Esophagus muscularis mucosa (tissue), 4 donors: ENCODE data around the gene GAS7. TPM values are rescaled to one million over a fixed set of nuclear protein-coding genes. Genes with fewer than 3 reads are reported as not detected.

Experiments used
- DNase-seq: peaks from one replicate; pipeline ENCODE4 v3.0.0-alpha.2; 2017; ENCODE audit errors: extremely low spot score
- H3K27ac ChIP-seq, 4 donors: fragments of 200-600 bp; sonication (generic); replicated peaks in 1 of 4; 1 replicate in 3 of 4; 2 replicates in 1 of 4; pipeline ENCODE4 v1.5.1; 2016 to 2019; ENCODE audit warnings: mild to moderate bottlenecking in 1 of 4
- H3K27me3 ChIP-seq, 4 donors: fragments of 200-600 bp; sonication (generic); one replicate each; pipeline versions ENCODE4 v1.5.1 to v1.6.0; 2016 to 2019
- H3K36me3 ChIP-seq, 4 donors: fragments of 200-600 bp; sonication (generic); one replicate each; pipeline ENCODE4 v1.5.1; 2016 to 2019
- H3K4me1 ChIP-seq, 4 donors: fragments of 200-600 bp; sonication (generic); one replicate each; pipeline ENCODE4 v1.5.1; 2016 to 2019
- H3K4me3 ChIP-seq, 4 donors: fragments of 200-600 bp; sonication (generic); 1 replicate in 2 of 4; 2 replicates in 2 of 4; pipeline ENCODE4 v1.5.1; 2016 to 2019; ENCODE audit warnings: mild to moderate bottlenecking in 4 of 4, moderate library complexity in 1 of 4
- H3K9me3 ChIP-seq, 4 donors: fragments of 200-600 bp; sonication (generic); 1 replicate in 3 of 4; 2 replicates in 1 of 4; pipeline ENCODE4 v1.5.1; 2016 to 2019
- CTCF ChIP-seq, 3 experiments: fragments of 200-600 bp in 2 of 3; fragments of 450-650 bp in 1 of 3; sonication (generic) in 2 of 3; IDR thresholded peaks; one replicate each; pipeline ENCODE4 v1.5.1; 2017 to 2019; ENCODE audit warnings: antibody characterized with exemption in 3 of 3, mild to moderate bottlenecking in 2 of 3, moderate library complexity in 1 of 3
- EP300 ChIP-seq: sonication (generic); formaldehyde crosslinking; IDR thresholded peaks from one replicate; pipeline ENCODE4 v1.6.1; 2017; ENCODE audit warnings: antibody characterized with exemption
- POLR2A ChIP-seq: fragments of 450-650 bp; IDR thresholded peaks from one replicate; pipeline ENCODE4 v1.6.1; 2017; ENCODE audit warnings: antibody characterized with exemption, moderate library complexity, mild to moderate bottlenecking, low read depth
- POLR2AphosphoS5 ChIP-seq, 2 donors: sonication (generic); formaldehyde crosslinking; IDR thresholded peaks; one replicate each; pipeline ENCODE4 v1.6.1; 2017; ENCODE audit warnings: antibody characterized with exemption in 2 of 2
- WGBS: methylation state at CpG from one replicate; pipeline ENCODE4 v1.1.5; 2018; 5-methylcytosine and 5-hydroxymethylcytosine counted together
- intact Hi-C: fragments of 100-400 bp; cut with DNase I; formaldehyde crosslinking; loops from one replicate; pipeline ENCODE4 v1.15.1; 2023
- total RNA-seq, 4 donors: library from RNA; depleted of rRNA; stranded (reverse); fragments of >200 nt; gene quantifications; one replicate each; pipeline versions ENCODE4 v1.1.0 to v1.2.1, GENCODE V29; 2016

Gene GAS7
- total RNA-seq, 4 donors from 2014 or later: 77.3 to 124 (median 86.7) TPM

GRCh38 chr17:9890124-9890523 lies 308.3 kb downstream of the GAS7 start:
- H3K27me3 ChIP-seq: no peaks in the 10 kb centered on the region
- H3K4me3 ChIP-seq: no peak overlapping the region
- no peaks in the 10 kb centered on the region for H3K4me1 ChIP-seq
- peaks cover 0 to 13% (median 3%) of the 10 kb centered on the region in 4 donors for H3K9me3 ChIP-seq
- DNase-seq: no peak
- 51% methylated on average over 2 of the region's 2 CpGs for WGBS
- no peaks in the 10 kb centered on the region for H3K36me3 ChIP-seq
- H3K27ac ChIP-seq: no peak overlapping the region
- TF ChIP-seq POLR2AphosphoS5 (IDR thresholded peaks at IDR 0.05) (no peak), CTCF (IDR thresholded peaks at IDR 0.05) (peak; percentile 42 to 63 (median 47))
- intact Hi-C loops: loop anchor here (10.0 kb wide), 1 partner anchor 155 kb away; no protein-coding TSS in a partner anchor

DNA sequence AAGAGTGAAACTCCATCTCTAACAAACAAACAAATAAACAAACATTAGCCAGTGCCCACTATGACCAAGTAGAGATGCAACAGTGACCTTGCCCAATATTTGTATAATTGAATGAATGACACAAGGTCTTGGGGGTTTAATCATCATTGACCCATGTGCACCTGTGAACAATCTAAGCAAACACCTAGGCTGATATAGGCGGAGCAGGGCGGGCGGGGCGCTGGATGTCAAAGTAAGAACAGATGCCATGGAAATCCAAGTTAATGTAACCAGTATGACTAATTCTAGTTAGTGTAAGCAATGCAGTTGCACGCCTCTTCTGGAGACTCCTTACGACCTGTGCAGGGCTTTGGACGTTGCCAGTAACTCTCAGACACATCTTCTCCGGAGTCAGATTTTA lies 310.9 kb downstream of the GAS7 start:
- no peaks in the 10 kb centered on the region for H3K27me3 ChIP-seq
- H3K4me3 ChIP-seq: no peak overlapping the region
- peaks cover 0 to 17% (median 11%) of the 10 kb centered on the region in 4 donors for H3K9me3 ChIP-seq
- intact Hi-C loops: no loop called here
- no peak for TF ChIP-seq POLR2A
- no peaks in the 10 kb centered on the region for H3K4me1 ChIP-seq
- DNase-seq: no peak
- no peak overlapping the region for H3K27ac ChIP-seq
- H3K36me3 ChIP-seq: no peaks in the 10 kb centered on the region
- 85% methylated on average over 8 of the region's 8 CpGs for WGBS

GRCh38 chr17:9886141-9886930 lies 312.1 kb downstream of the GAS7 start:
- WGBS: 89% methylated on average over 5 of the region's 5 CpGs
- H3K4me1 ChIP-seq: no peaks in the 10 kb centered on the region
- peaks cover 0 to 22% (median 12%) of the 10 kb centered on the region in 4 donors for H3K9me3 ChIP-seq
- intact Hi-C loops: no loop called here
- no peak for TF ChIP-seq CTCF (IDR thresholded peaks at IDR 0.05)
- TF ChIP-seq EP300: no peak
- TF ChIP-seq POLR2A: no peak
- no peak for TF ChIP-seq POLR2AphosphoS5 (IDR thresholded peaks at IDR 0.05)
- DNase-seq: no peak
- H3K27ac ChIP-seq: no peak overlapping the region
- no peaks in the 10 kb centered on the region for H3K27me3 ChIP-seq
- H3K36me3 ChIP-seq: no peaks in the 10 kb centered on the region
- H3K4me3 ChIP-seq: no peak overlapping the region

GRCh38 chr17:9883451-9883850 lies 315.0 kb downstream of the GAS7 start:
- H3K4me3 ChIP-seq: no peak overlapping the region
- TF ChIP-seq CTCF (IDR thresholded peaks at IDR 0.05): no peak
- no peak for TF ChIP-seq EP300
- TF ChIP-seq POLR2A: no peak
- no peak for TF ChIP-seq POLR2AphosphoS5 (IDR thresholded peaks at IDR 0.05)
- no peaks in the 10 kb centered on the region for H3K27me3 ChIP-seq
- H3K27ac ChIP-seq: no peak overlapping the region
- H3K9me3 ChIP-seq: peaks cover 0 to 22% (median 12%) of the 10 kb centered on the region in 4 donors
- no peaks in the 10 kb centered on the region for H3K36me3 ChIP-seq
- intact Hi-C loops: no loop called here
- H3K4me1 ChIP-seq: no peaks in the 10 kb centered on the region
- no peak for DNase-seq

GRCh38 chr17:9880582-9880999 lies 317.8 kb downstream of the GAS7 start:
- intact Hi-C loops: no loop called here
- peaks cover 0 to 22% (median 12%) of the 10 kb centered on the region in 4 donors for H3K9me3 ChIP-seq
- no peak for DNase-seq
- no peak overlapping the region for H3K27ac ChIP-seq
- no peak for TF ChIP-seq CTCF (IDR thresholded peaks at IDR 0.05)
- TF ChIP-seq EP300: no peak
- no peak for TF ChIP-seq POLR2AphosphoS5 (IDR thresholded peaks at IDR 0.05)
- TF ChIP-seq POLR2A: no peak
- H3K4me3 ChIP-seq: no peak overlapping the region
- H3K36me3 ChIP-seq: no peaks in the 10 kb centered on the region
- peaks cover 0 to 11% (median 7%) of the 10 kb centered on the region in 4 donors for H3K4me1 ChIP-seq
- 78% methylated on average over 3 of the region's 3 CpGs for WGBS
- no peaks in the 10 kb centered on the region for H3K27me3 ChIP-seq
